ENCODE measurements around the gene CBX1.
A peak's percentile ranks its signal among the peaks of the same experiment; 100 is the strongest.

CBX1 gene

GRCh38 chr17:48024149-48025039, 76.9 kb downstream of the CBX1 start:
- peak; percentile 63 for DNase-seq

GRCh38 chr17:48023400-48024148, 77.7 kb downstream of the CBX1 start:
- peak; percentile 69 for DNase-seq

GRCh38 chr17:48022901-48023300, 78.4 kb downstream of the CBX1 start:
- DNase-seq: no peak

GRCh38 chr17:48021934-48022333, 79.3 kb downstream of the CBX1 start:
- DNase-seq: no peak

Data from stimulated activated CD4-positive, alpha-beta T cell treated with anti-CD3 and anti-CD28 coated beads, Interleukin-15, amount 100 ng/mL, for 24 hours (primary cell).